Measurements from ENCODE around the gene ZNF445.

GRCh38 chr3:44445786-44446185, 31.7 kb downstream of the ZNF445 start:
- TF ChIP-seq ESRRG (CRISPR knock-in tag; IDR thresholded peaks at IDR 0.05) (no peak), GLIS3 (CRISPR knock-in tag; IDR thresholded peaks at IDR 0.05) (no peak), POU6F1 (CRISPR knock-in tag; IDR thresholded peaks at IDR 0.05; ENCODE audit: borderline replicate concordance, low read depth) (no peak), CSRNP3 (CRISPR knock-in tag; IDR thresholded peaks at IDR 0.05) (no peak), PATZ1 (CRISPR knock-in tag; IDR thresholded peaks at IDR 0.05; ENCODE audit: borderline replicate concordance) (no peak), CREB5 (CRISPR knock-in tag; IDR thresholded peaks at IDR 0.05; ENCODE audit: low read depth) (no peak), OSR1 (CRISPR knock-in tag; IDR thresholded peaks at IDR 0.05) (no peak), BACH2 (CRISPR knock-in tag; IDR thresholded peaks at IDR 0.05; ENCODE audit: borderline replicate concordance) (no peak), ZFP3 (CRISPR knock-in tag; IDR thresholded peaks at IDR 0.05) (no peak), ZNF70 (CRISPR knock-in tag; IDR thresholded peaks at IDR 0.05) (no peak)
